ENCODE data around the gene S100A1.
"Not testable (repeated sequence)": the region's sequence is repeated elsewhere in the genome, so short reads cannot be mapped to it uniquely, and the experiment has no call there.

Gene S100A1

DNA sequence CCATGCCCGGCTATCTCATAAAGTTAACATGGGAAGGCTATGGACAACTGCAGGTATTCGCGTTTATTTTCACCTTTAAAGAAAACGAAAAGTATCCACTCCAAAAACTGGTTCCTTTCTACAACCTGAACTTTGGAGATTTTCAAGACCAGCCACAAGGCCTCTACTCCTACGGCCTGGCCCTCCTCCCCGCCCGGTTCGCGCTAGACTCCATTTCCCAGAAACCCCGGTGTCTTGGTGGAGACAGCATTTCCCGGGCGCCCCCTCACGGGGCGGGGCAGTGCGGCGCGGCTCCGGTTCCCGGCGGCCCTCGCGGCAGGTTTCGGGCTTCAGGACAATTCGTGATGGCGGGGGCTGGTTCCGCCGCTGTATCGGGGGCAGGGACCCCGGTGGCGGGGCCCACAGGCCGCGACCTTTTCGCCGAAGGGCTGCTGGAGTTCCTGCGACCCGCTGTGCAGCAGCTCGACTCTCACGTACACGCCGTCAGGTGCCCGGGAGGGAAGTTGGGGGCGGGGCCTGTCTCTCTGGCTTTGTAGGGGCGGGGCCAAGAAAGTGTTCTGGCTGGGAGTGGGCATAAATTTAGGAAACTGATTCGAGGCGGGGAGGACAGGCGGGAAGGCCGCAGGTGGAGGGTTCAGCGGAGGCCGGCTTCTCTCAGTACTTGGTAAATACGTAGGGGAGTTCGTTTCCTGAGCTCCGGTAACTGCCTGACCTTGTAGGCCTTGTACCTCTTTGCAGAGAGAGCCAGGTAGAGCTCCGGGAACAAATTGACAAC is 30.4 kb downstream of the S100A1 start, which contains the start of gene SNAPIN:
Gene SNAPIN, plus strand, starts transcription at position 304 of the 775 bp plus-strand sequence. Its CDS starts 41 bp downstream, at position 345.
- DNase-seq: peak; percentile 91

DNA sequence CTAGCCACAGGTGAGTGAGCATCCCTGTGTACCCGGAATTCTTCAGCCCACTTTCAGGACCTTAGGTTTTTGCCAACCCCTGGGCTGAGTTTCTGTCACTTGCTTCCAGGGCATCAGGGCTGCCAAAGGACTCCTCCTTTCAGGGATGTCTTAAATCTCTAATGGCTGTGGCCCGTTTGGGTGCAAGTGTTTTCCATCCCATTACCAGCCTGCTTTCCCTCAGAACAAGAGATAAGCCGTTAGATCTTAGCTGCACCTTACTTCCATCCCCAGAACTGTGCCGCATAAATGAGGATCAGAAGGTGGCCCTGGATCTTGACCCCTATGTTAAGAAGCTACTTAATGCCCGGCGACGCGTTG is 30.9 kb downstream of the S100A1 start:
- no peak for DNase-seq

DNA sequence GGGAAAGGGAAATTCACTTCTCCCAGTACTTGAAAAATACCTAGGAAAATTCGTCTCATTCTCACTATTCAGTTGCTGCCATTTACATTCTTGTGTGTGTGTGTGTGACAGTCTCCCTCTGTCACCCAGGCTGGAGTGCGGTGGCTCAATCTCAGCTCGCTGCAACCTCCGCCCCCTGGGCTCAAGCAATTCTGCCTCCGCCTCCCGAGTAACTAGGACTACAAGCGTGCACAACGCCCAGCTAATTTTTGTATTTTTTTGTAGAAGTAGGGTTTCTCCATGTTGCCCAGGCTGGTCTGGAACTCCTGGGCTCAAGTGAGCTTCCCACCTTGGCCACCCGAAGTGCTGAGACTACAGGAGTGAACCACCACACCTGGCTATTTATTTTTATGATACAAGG is 31.4 kb downstream of the S100A1 start:
- no peak for DNase-seq

DNA sequence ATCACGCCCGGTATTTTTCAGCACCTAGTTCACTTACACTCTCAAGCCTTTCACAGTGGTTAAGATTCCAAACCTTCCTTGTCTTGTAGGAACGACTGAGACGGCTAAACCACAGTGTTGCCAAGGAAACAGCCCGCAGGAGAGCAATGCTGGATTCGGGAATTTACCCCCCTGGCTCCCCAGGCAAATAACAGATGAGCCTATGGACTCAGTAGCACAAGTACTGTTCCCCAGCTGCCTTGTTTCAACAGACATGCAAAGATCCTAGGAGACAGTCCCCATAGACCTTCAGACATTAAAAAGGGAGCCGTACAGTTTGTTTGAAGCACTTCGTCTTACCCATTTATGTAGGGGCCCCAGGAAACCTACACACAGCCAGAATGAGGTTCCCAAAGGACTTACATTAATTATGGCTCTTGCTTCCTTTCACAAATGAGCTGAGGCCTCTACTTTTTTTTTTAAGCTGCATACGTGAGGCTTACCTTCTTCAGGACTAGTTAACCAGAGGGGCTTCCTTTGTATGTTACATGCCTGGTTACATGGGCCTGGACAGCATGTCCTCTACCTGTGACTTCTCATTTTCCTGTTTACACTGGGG is 33.0 kb downstream of the S100A1 start:
- no peak for DNase-seq

DNA sequence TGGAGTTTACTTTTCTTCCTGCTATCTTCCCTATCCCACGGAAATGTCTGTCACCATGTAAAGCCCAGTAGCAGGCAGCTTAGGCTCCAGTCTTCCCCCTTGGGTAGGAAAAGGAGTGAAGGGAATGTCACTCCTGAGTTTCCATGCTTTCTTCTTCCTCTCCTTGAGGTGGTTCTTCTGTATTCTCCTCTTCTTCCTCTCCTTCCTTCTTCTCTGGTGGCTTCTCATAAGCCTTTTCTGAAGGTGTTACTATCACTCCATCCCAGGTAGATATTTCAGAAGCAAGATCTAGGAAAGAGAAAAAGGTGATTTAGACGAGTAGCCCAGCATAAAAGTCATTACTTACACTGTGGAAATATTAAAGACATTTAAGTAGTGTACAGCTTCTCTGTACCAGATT is 34.0 kb downstream of the S100A1 start:
- DNase-seq: no peak

DNA sequence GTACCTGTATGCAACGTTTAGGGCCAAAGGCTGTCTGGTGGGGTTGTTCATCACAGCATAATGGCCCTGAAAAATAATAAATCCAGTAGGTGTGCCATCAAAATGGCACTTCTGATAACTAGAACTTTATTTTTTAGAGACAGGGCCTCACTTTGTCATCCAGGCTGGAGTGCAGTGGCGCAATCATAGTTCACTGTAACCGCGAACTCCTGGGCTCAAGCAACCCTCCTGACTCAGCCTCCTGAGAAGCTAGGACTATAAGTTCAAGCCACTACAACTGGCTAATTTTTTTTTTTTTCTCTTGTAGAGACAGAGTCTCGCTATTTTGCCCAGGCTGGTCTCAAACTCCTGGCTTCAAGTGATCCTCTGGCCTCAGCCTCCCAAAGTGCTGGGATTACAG is 35.0 kb downstream of the S100A1 start:
- no peak for DNase-seq

DNA sequence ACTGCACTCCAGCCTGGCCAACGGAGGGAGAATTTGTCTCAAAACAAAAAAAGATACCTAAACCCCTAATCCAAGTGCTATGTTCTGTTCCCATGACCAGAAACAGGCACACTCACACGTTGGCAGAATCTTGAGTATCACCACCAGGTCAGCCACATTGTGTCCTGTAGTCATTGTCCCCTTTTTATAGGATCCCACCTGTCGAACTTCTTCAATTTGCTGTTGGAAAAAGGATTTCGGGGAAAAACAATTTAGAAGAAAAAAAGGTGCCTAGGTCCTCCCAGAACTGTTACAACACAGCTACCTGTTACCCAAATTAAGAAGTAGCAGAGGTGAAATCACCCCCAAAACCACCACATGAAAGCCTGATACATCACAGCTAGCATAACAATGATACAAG is 39.2 kb downstream of the S100A1 start:
- no peak for DNase-seq

DNA sequence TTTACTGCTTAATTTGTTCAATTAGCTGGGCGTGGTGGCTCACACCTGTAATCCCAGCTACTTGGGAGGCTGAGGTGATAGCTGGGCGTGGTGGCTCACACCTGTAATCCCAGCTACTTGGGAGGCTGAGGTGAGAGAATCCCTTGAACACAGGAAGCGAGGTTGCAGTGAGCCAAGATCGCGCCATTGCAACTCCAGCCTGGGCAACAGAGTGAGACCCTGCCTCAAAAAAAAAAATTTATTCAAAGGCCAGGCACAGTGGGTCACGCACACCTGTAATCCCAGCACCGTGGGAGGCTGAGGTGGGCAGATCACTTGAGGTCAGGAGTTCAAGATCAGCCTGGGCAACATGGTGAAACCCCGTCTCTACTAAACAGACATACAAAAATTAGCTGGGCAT is 40.4 kb downstream of the S100A1 start:
- DNase-seq: not testable (repeated sequence)

DNA sequence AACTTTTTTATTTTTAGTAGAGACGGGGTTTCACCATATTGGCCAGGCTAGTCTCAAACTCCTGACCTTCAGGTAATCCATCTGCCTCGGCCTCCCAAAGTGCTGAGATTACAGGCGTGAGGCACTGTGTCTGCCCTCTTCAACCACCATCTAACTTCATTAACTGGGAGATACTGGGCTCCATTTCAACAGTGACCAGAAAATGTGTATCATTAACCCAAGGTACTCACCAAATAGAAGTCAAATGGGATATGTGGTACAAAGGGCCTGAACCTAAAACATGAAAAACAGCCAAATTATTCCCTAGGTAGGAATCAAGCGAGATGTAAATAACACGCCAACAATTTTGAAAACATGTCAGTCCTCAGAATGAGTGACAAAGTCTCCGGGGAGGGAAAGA is 41.4 kb downstream of the S100A1 start:
- no peak for DNase-seq

DNA sequence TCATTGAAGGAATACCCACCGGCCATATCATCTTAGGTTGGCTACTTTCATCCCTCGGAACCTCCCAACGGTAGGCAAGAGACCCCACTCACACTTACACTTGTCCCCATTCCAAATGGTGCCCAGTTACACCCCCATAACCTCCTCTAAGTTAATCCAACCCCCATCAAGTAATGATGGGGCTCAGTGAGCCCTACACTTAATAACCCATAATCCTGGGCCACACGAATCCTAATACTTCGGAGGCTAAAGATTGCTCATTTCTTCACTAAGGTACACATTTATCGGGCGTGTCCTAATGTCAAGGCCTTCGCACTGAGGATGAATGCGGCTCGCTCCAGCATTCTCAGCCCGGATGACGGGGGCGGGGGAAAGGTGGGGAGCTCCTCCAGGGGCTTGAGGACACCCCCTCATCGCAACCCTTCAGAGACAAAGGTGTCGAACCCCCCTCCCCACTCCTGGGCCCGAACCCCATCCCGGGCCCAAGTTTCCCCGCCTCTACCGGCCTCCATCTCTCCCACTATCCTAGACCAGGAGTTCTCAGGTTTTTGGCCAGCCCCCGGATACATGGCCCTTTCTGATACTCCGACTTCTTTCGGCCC is 42.1 kb downstream of the S100A1 start:
- DNase-seq: no peak

DNA sequence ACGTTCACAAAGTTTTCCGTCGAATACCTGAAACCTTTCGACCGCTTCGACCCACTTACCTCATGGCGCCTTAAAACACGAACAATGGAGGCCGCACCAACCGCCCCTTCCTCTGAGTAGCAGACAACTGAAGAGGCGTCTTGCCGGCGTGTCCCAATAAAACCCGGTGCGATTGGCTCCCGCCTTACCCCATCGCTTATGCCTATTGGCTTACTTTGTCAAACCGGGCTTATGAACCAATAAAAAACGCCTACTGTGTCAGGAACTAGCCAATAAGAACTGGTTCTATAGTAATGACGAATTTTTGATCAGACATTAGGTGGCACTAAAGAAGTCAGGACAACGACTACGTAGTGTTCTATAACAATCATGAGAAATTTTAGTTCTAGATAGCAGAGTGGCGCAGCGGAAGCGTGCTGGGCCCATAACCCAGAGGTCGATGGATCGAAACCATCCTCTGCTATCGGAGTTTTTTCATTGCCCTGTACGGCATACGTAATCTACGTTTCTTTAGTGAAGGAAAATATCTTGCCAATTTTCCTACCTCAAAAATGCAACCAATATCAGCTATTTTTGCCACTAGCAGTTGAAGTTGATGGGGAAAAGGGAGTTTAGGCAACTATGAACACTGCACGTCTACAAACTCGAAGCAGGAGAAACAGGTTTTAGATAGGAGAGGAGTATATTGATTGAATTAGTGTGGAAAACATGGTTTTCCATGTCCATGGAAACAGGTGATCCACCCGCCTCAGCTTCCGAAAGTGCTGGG is 42.8 kb downstream of the S100A1 start, which contains the start of gene ILF2:
Gene ILF2, minus strand, starts transcription at position 135 of the 769 bp plus-strand sequence. Its CDS starts 71 bp downstream, at position 64.
- peak; percentile 100 for DNase-seq

DNA sequence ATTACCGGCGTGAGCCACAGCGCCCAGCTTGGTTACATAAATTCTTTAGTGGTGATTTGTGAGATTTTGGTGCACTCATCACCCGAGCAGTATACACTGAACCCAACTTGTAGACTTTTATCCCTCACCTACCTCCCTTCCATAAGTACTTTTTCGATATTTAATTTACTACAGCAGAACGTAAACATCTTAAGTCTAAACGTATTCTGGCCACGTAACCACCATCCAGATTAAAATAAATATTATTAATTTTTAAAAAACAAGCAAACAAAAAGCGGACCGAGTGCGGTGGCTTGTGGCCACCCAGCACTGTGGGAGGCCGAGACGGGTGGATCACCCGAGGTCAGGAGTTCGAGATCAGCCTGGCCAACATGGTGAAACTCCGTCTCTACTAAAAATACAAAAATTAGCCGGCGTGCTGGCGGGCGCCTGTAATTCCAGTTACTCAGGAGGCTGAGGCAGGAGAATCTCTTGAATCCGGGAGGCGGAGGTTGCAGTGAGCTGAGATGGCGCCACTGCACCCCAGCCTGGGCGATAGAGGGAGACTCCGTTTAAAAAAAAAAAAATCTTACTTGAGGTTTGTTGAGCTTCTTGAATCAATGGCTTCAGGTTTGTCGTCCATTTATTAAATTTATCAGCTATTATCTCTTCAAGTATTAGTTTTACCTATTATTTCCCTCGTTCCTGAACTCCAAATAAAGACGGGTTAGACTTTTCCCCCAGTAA is 43.6 kb downstream of the S100A1 start:
- peak; percentile 68 for DNase-seq

DNA sequence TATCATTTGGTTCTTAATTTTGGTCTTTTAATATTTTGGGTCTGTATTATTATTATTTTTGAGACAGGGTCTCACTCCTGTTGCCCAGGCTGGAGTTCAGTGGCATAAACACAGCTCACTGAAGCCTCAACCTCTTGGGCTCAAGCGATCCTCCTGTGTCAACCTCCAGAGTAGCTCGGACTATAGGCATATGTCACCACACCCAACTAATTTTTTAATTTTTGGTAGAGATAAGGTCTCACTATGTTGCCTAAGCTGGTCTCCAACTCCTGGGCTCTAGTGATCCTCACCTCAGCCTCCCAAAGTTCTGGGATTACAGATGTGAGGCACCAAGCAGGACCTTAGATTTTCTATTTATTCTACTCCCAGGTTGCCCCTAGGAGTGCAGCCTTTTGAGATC is 45.3 kb downstream of the S100A1 start:
- no peak for DNase-seq

DNA sequence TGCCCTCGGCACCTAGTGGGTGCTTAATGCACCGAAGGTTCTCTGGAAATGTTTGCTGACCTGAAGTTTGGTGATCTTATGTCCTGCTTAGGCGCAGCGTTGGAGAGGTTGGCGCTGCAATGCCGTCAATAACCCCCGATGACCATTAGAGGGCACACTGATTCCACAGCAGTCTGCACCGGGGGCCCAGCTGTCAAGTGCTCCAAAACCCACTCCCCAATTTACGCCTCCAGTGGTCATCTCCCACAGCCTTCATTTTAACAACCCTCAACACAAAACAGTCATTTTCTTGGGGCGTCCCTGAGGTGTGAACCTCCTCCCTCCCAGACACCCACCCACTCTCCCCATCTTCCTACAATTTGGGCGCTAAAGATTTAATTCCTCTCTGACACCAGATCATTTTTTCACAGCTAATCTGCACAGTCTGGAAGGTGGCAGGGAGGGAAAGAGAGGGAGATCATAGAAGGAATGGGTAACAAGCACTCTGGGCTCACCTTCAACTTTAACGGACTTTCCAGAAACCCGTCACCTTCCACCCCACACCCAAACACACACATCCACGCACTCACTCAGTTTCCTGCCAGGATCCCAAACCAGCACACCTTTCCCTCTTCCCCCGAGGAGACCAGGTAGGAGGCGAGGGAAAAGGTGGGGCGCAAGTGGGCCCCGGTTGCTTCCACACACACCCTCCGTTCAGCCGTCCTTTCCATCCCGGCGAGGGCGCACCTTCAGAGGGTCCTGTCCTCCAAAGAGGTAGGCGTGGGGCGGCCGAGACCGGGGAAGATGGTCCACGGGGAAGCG is 49.7 kb downstream of the S100A1 start:
- DNase-seq: peak; percentile 63

DNA sequence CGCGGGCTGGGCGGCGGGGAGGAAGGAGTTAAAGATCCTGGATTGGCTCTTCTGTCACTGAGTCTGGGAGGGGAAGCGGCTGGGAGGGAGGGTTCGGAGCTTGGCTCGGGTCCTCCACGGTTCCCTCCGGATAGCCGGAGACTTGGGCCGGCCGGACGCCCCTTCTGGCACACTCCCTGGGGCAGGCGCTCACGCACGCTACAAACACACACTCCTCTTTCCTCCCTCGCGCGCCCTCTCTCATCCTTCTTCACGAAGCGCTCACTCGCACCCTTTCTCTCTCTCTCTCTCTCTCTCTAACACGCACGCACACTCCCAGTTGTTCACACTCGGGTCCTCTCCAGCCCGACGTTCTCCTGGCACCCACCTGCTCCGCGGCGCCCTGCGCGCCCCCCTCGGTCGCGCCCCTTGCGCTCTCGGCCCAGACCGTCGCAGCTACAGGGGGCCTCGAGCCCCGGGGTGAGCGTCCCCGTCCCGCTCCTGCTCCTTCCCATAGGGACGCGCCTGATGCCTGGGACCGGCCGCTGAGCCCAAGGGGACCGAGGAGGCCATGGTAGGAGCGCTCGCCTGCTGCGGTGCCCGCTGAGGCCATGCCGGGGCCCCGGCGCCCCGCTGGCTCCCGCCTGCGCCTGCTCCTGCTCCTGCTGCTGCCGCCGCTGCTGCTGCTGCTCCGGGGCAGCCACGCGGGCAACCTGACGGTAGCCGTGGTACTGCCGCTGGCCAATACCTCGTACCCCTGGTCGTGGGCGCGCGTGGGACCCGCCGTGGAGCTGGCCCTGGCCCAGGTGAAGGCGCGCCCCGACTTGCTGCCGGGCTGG is 50.5 kb downstream of the S100A1 start, which contains the start of gene NPR1:
Gene NPR1, plus strand, starts transcription at position 170 of the 818 bp plus-strand sequence. Its CDS starts 421 bp downstream, at position 591.
- DNase-seq: no peak

DNA sequence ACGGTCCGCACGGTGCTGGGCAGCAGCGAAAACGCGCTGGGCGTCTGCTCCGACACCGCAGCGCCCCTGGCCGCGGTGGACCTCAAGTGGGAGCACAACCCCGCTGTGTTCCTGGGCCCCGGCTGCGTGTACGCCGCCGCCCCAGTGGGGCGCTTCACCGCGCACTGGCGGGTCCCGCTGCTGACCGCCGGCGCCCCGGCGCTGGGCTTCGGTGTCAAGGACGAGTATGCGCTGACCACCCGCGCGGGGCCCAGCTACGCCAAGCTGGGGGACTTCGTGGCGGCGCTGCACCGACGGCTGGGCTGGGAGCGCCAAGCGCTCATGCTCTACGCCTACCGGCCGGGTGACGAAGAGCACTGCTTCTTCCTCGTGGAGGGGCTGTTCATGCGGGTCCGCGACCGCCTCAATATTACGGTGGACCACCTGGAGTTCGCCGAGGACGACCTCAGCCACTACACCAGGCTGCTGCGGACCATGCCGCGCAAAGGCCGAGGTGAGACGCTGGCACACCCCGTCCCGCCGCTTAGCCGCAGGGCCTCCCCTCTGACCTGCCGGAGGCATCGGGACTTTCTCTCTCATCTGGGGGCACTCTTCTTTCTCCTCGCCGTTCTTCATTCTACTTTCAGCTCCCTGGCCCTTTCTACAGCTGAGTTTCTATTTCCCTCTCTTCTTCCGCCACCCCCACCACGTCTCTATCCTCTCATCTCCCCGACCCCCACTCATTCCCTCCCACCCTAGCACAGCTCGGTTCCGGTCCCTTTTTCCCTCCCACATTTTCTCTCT is 51.3 kb downstream of the S100A1 start:
- peak; percentile 25 for DNase-seq

DNA sequence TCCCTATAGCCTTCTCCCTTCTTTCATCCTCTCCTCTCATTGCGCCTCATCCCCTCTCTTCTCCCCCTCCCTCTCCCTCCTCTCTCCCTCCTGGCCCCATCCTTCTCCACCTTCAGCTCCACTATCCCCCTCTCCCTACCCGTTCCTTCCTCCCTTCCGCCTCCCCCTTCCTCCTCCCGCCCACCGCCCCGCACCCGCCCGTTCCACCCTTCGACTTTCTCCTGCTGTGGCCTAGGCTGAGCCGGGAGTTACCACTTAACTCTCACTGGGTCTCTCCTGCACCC is 51.8 kb downstream of the S100A1 start:
- DNase-seq: no peak

All from CD4-positive, alpha-beta T cell treated with Interleukin-17A for 1 hour (primary cell).